Cortex of kidney (tissue), 1 donor: ENCODE measurements around the gene TNFAIP8.
"Not testable (repeated sequence)": the region's sequence is repeated elsewhere in the genome, so short reads cannot be mapped to it uniquely, and the experiment has no call there.

Experiments
- DNase-seq: peaks from one replicate; lab custom pipeline; 2025; lab: John Stamatoyannopoulos, UW

The TNFAIP8 gene

DNA sequence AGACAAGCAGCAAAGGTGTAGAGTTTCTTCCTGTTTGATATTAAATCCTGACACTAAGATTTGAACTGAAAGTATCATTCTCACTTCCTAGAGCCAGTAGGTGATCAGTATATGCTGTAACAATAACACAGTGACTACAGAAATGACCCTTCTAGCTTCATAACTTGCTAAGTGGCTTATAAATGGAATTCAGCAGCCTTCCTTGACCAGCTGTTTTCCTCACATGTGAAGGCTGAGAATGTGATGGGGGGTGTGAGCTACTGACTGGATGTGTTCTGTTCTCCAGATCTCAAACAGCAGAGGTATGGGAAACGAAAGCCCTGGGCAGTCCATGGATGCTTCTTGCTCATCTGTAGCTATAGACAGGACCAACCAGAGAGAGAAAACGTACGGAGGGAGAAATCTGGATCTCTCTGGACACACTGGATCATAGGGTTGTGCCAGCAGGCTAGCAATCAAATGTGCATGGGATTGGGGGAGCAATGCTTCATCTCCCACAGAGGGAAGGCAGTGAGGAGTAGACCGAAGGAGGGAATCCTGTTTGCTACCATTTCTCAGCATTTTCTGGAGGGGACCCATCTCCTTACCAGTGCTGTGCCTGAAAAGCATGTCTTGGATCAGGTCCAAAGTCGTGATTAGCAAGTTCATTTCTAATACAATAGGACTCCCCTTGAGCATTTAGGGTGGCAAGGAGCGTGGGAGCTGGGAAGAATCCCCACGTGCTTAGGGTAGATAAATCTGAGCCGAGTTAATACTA lies 39.4 kb downstream of the TNFAIP8 start:
- DNase-seq, result no peak

DNA sequence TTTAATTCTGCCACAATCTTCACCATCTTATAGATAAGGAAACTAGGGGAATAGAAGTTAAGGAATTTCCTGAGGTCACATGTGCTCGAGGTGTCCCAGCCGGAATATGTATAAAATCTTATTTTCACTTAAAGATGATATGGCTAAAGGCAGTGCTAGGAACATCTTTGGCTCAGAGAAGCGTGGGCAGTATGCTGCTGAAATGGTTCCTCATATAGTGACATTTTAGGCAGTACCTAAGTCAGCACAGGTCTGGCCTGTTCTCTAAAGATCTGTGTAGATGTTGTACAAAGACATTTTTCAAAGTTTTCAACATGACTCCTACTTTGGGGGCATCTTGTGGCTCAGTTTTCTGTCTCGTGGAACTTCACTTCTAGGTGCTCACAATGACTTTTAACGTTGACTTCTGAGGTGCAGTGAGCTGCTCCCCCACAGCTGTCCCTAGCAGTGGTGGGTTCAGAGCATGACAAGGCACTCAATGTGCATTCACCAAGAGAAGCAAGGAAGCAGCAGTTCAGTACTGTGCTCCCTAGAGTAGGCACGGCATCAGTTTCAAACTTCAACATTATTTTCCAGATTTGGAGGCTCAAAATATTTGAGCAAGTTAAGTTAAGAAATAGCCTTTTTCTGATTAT lies 40.3 kb downstream of the TNFAIP8 start:
- no peak for DNase-seq

GRCh38 chr5:119397518-119398380 lies 41.9 kb downstream of the TNFAIP8 start:
- DNase-seq, result no peak

- DNase-seq, result no peak
Measured at GRCh38 chr5:119398727-119399466, 43.1 kb downstream of the TNFAIP8 start.

DNA sequence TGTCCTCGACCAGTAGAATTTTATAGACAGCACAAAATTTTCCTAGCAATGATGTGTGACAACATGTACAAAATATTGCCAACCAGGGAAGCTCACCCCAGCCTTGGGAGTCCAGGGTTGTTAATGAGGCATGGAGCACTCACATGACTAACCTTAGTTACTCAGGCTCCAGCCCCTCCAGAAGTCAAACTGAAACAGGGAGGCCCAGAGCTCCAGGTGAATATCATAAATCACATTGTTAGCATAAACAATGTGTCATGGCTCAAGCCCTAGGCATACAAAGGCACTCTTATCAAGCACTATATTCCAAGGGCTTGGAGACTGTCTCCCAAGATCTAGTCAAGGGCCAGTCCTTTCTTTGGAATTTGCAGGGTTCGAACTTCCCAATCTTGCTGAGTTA lies 44.4 kb downstream of the TNFAIP8 start:
- no peak for DNase-seq

DNA sequence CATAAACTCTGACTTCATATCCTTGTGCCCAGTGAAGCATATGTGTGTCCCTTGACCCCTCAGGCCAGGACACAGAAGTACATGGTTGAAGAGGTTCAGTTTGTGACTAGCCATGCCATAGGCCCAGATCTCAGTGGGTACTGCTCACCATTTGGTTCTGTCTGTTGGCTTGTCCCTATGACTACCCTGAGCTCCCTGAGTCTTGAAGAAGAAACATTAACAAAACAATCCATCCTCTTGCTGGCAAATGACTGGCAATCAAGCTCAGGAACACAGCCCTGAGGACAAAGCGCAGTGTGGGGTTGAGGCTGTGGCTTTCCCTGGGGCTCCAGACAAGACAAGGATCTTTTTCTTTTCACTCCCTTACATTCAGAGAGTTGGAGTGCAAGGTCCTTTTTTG lies 46.3 kb downstream of the TNFAIP8 start:
- no peak for DNase-seq

GRCh38 chr5:119402555-119402954 lies 46.7 kb downstream of the TNFAIP8 start:
- no peak for DNase-seq

DNA sequence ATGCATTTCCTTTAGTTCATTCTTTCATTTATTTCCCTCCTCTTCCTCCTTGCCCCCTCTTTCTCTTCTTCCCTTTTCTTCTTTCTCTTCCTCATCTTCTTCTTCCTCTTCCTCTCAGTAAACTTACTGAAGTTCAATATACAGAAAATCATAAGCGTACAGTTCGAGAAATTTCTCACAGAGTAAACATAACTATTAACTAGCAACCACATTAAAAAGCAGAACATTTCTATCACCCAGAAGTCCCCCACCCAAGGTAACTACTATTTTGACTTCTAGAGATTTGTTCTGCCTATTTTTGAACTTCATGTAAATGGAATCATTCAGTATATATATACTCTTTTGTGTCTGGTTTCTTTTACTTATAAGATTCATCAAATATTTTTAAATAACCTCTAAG lies 48.2 kb downstream of the TNFAIP8 start:
- no peak for DNase-seq

GRCh38 chr5:119405419-119405818 lies 49.6 kb downstream of the TNFAIP8 start:
- DNase-seq, result no peak

GRCh38 chr5:119406551-119407110 lies 50.8 kb downstream of the TNFAIP8 start:
- DNase-seq, result no peak

DNA sequence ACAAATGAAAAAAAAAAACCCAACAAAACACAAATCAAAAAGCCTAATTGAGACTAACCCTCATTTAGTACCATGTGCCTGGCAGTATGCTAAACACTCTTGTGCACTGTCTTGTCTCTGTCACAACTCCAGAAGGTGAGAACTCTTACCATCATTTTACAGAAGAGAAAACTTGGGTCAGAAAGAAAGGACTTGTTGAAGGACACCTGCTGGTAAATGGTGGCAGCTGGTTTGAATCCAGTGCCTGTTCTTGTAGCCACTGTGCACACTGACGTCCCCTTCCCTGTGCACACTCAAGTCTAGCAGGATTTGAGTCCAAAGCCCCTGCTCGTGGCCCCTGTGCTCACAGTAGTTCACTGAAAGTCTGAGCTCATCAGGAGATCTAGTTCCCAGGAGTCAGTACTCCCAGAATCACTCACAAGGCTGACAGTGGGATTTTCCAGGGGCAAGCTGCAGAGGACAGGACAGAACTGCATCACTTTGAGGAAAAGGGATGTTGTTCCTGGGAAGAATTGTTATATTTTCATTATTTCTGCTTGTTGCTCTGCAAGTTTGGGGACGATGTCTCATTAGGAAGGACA lies 53.5 kb downstream of the TNFAIP8 start:
- no peak for DNase-seq

GRCh38 chr5:119410448-119411159 lies 54.8 kb downstream of the TNFAIP8 start:
- no peak for DNase-seq

DNA sequence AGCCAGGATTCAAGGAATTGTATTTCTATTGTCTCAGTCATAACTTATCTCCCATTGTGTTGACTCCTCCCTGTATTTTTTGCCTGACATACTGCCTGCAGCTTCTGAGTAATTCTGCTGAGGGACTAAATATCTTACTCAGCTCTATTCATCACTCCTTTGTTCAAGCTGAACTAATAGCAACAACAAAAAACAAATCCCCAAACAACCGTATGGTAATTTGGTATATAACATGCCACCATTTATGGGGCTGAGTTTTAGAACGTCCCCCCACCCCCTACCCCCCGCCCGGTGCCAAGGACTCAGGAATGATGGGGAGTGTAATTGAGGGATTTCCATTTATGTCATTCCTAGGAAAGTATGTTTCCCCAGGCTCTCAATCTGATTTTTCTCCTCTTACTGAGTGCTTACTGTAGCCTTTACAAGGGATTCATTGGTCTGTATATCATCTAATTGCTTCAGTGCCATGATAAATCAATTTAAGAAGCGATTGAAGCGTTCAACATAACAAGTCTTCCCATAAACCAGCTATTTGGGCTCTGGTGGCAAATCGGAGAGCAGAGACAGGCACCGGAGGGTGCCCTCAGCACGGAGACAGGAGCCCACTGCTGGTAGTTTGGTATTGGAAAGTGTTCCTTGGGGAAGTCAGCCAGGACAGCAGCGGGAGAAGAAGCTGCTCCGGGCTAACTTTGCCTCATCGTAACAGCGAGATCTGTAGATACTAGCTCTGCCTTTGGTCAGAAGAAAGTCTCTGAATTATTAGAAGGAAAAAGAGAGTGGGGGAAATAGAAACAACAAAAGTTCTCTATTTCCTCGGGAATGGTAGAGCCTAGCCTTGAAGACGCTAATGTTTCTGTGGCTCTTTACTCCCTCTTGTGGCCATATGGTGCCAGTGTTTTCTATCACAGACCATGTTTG lies 55.8 kb downstream of the TNFAIP8 start:
- no peak for DNase-seq

- no peak for DNase-seq
Measured at GRCh38 chr5:119412279-119413227, 56.7 kb downstream of the TNFAIP8 start.

- DNase-seq, result not testable (repeated sequence)
Measured at GRCh38 chr5:119414124-119414734, 58.4 kb downstream of the TNFAIP8 start.

DNA sequence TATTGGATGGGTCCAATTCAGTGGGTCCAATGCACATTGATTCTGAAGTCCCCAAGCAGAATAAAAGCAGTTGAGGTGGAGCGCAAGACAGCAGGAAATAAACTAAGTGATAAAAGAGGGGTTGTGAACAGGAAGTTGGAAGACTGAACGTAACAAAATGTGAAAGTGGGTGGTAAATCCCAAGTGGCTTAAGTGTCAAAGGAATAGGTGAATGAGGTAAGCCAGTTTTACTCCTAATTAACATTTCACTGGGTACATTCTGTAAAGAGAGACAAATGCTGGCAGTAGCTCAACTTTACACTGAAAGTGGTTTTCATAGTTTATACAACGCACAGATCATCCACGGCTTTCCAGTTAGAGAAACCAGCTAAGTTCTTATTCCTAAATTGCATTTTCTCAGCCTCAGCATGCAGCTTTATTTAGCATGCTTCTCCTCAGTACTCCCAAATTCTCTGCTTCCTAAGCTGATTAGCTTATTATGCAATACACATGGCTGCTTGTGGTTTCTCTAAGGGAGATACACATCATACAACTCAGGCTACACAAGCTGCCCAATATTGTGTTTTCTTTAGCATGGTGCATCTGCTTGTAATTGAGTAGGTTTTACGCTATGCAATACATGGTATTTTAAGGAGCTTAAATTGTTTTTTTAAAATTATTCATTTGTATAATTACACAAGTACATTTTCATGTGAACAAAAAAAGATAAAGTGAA lies 62.2 kb downstream of the TNFAIP8 start:
- no peak for DNase-seq

DNA sequence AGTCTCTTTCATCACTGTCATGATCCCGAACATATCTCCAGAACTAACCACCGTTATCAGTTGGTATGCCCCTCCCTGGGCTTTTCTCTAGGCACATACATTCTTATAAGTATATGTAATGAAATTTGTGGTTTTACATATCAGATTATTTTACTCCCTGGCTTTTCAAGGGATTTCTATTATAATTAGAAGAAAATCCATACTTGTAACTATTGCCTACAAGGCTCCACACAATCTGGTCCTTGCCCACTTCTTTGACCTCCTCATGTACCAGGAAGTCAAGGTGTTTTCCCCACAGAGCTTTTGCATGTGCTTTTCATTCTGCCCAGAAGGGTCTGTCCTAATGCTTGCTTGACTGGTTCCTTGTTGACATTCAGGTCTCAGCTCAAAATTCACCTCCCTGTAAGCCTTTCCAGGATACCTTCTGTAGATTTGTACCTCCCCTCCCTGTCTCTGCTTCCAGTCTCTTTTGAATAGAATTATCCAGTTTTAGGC lies 62.8 kb downstream of the TNFAIP8 start:
- no peak for DNase-seq
